ENCODE results near the gene ZNHIT1. TPM values are rescaled to one million over a fixed set of nuclear protein-coding genes. Genes with fewer than 3 reads are reported as not detected.
A peak's percentile ranks its signal among the peaks of the same experiment; 100 is the strongest.

ZNHIT1 gene
- total and polyA plus RNA-seq, 4 experiments from 2014 or later: 44.6 to 83.5 (median 53.5) TPM

GRCh38 chr7:101241015-101241363, 23.0 kb downstream of the ZNHIT1 start:
- peaks cover 24% of the 10 kb centered on the region for H3K4me1 ChIP-seq (ENCODE audit: insufficient read depth, low read length)
- no peaks in the 10 kb centered on the region for H3K9me3 ChIP-seq (ENCODE audit: control insufficient read depth in 1 of 2, low read length in 2 of 2)
- H3K4me3 ChIP-seq (ENCODE audit: low read length in 2 of 2): no peak overlapping the region
- H3K27me3 ChIP-seq (ENCODE audit: insufficient read depth, low read length): no peaks in the 10 kb centered on the region
- Mint-ChIP-seq H3K27ac (peak overlapping the region in 1 of 7 donors; percentile 19), H3K4me3 (no peak overlapping the region), H3K36me3 (peaks cover 4 to 29% of the 10 kb centered on the region in 2 donors), H3K4me1 (peaks cover 10 to 41% (median 20%) of the 10 kb centered on the region in 4 donors), H3K9me3 (no peaks in the 10 kb centered on the region), H3K27me3 (no peaks in the 10 kb centered on the region)
- peaks cover 34% of the 10 kb centered on the region for H3K36me3 ChIP-seq (ENCODE audit: insufficient read depth, low read length)
- POLR2A ChIA-PET (ENCODE audit: partially characterized antibody): interaction anchor here (2.4 kb wide), 1 partner anchor 23 kb away, joined by 9 read pairs; the partner anchor contains the start of genes PLOD3 and ZNHIT1
- no peak for DNase-seq
- CTCF ChIA-PET (ENCODE audit: partially characterized antibody): interaction anchor here (0.8 to 5.8 kb wide), 4 partner anchors 23 to 63 kb away, joined by 3 to 105 read pairs (median 4); partner anchors contain the start of genes PLOD3 and ZNHIT1
- H3K27ac ChIP-seq (ENCODE audit: low read depth, low read length): no peak overlapping the region
- intact Hi-C loops (cut with micrococcal nuclease): no loop called here

GRCh38 chr7:101241443-101242349, 23.7 kb downstream of the ZNHIT1 start:
- Histone ChIP-seq H3K27ac (ENCODE audit: low read depth, low read length) (no peak overlapping the region), H3K27me3 (ENCODE audit: insufficient read depth, low read length) (no peaks in the 10 kb centered on the region), H3K4me1 (ENCODE audit: insufficient read depth, low read length) (peaks cover 24% of the 10 kb centered on the region), H3K9me3 (ENCODE audit: control insufficient read depth in 1 of 2, low read length in 2 of 2) (no peaks in the 10 kb centered on the region), H3K4me3 (ENCODE audit: low read length in 2 of 2) (no peak overlapping the region), H3K36me3 (ENCODE audit: insufficient read depth, low read length) (peaks cover 34% of the 10 kb centered on the region)
- DNase-seq: no peak
- intact Hi-C loops (cut with micrococcal nuclease): no loop called here
- Mint-ChIP-seq H3K4me1 (peaks cover 10 to 41% (median 20%) of the 10 kb centered on the region in 4 donors), H3K27me3 (no peaks in the 10 kb centered on the region), H3K4me3 (no peak overlapping the region), H3K9me3 (no peaks in the 10 kb centered on the region), H3K27ac (peak overlapping the region in 1 of 7 donors; percentile 35), H3K36me3 (peaks cover 4 to 25% of the 10 kb centered on the region in 2 donors)
- ChIA-PET CTCF (ENCODE audit: partially characterized antibody) (interaction anchor here (0.8 to 5.8 kb wide), 6 partner anchors 17 to 98 kb away, joined by 3 to 105 read pairs (median 6); partner anchors contain the start of genes PLOD3 and ZNHIT1), POLR2A (ENCODE audit: partially characterized antibody) (interaction anchor here (0.7 to 2.4 kb wide), 3 partner anchors 24 to 978 kb away, joined by 4 to 9 read pairs (median 4); partner anchors contain the start of genes PLOD3 and ZNHIT1)

- Histone ChIP-seq H3K4me1 (ENCODE audit: insufficient read depth, low read length) (peaks cover 24% of the 10 kb centered on the region), H3K36me3 (ENCODE audit: insufficient read depth, low read length) (peaks cover 19% of the 10 kb centered on the region), H3K9me3 (ENCODE audit: control insufficient read depth in 1 of 2, low read length in 2 of 2) (no peaks in the 10 kb centered on the region), H3K4me3 (ENCODE audit: low read length in 2 of 2) (peak overlapping the region; percentile 95 to 100), H3K27me3 (ENCODE audit: insufficient read depth, low read length) (no peaks in the 10 kb centered on the region), H3K27ac (ENCODE audit: low read depth, low read length) (peak overlapping the region; percentile 85)
- Mint-ChIP-seq H3K36me3 (peaks cover 4 to 28% of the 10 kb centered on the region in 2 donors), H3K27me3 (no peaks in the 10 kb centered on the region), H3K4me1 (peaks cover 14 to 50% (median 24%) of the 10 kb centered on the region in 4 donors), H3K4me3 (peak overlapping the region; percentile 93 to 99 (median 97)), H3K27ac (peak overlapping the region; percentile 89 to 99 (median 97)), H3K9me3 (no peaks in the 10 kb centered on the region)
- no peak for DNase-seq
- ChIA-PET POLR2A (ENCODE audit: partially characterized antibody) (interaction anchor here (0.7 to 4.0 kb wide), 17 partner anchors 9 to 815 kb away, joined by 3 to 102 read pairs (median 6); partner anchors contain the start of genes PLOD3, POP7, SRRT and TRIM56), CTCF (ENCODE audit: partially characterized antibody) (interaction anchor here (0.9 to 5.8 kb wide), 27 partner anchors 9 to 354 kb away, joined by 3 to 105 read pairs (median 5); partner anchors contain the start of genes PLOD3, UFSP1 and ZNHIT1)
- intact Hi-C loops (cut with micrococcal nuclease): loop anchor here (1.0 to 2.0 kb wide), 6 partner anchors 8 to 355 kb away; partner anchors contain the start of genes IFT22, UFSP1 and ZNHIT1
These were observed 25.8 kb downstream of the ZNHIT1 start for GRCh38 chr7:101243646-101244374.

DNA sequence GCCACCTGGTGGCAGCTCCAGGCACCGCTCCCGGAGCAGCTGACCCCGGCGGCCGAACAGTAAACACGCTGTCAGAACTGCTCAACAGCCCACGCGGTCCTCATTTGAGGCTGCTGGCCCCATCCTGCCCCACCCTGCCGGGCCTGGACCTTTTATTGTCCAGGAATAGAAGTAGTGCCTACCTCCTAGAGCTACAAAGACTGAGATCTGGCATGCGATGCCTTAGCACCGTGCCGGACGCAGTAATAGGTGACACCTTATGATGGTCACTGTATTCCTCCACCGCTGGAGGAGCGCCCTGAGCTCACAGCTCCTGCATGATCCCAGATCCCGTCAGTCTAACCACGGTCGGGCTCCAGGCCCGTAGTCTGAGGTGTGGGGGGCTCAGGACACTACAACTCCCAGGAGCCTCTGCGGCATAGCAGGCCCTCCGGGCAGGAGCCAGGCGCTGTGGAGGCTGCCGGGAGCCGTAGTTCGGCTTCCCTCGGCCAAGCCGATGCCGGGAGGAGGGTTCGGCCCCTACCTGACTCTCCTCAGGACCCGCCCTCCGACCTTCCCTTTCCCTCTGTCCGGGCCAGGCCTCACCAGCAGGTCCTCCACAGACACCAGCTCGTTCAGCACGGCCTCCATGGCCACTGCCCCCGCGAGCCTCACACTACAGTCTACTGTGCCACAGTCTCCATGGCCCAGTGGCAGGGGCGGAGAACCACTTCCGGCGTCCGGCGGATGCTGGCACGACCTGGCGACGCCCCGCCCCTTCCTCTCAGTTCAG, 26.6 kb downstream of the ZNHIT1 start, which contains the start of gene FIS1:
TSS of gene FIS1 (minus strand) at position 707 of the 772 bp plus-strand sequence. CDS start at position 630, 77 bp downstream.
- Mint-ChIP-seq H3K36me3 (peaks cover 4 to 30% of the 10 kb centered on the region in 2 donors), H3K4me3 (peak within 1 kb of the TSS; percentile 93 to 99 (median 97)), H3K27ac (peak within 1 kb of the TSS; percentile 93 to 99 (median 97)), H3K27me3 (no peaks in the 10 kb centered on the region), H3K4me1 (peaks cover 14 to 50% (median 24%) of the 10 kb centered on the region in 4 donors), H3K9me3 (no peaks in the 10 kb centered on the region)
- Histone ChIP-seq H3K36me3 (ENCODE audit: insufficient read depth, low read length) (peaks cover 16% of the 10 kb centered on the region), H3K27me3 (ENCODE audit: insufficient read depth, low read length) (no peaks in the 10 kb centered on the region), H3K4me1 (ENCODE audit: insufficient read depth, low read length) (peaks cover 24% of the 10 kb centered on the region), H3K4me3 (ENCODE audit: low read length in 2 of 2) (peak within 1 kb of the TSS; percentile 95 to 100), H3K9me3 (ENCODE audit: control insufficient read depth in 1 of 2, low read length in 2 of 2) (no peaks in the 10 kb centered on the region), H3K27ac (ENCODE audit: low read depth, low read length) (peak within 1 kb of the TSS; percentile 85)
- peak; percentile 91 to 96 (median 93) for DNase-seq
- CTCF ChIA-PET (ENCODE audit: partially characterized antibody): interaction anchor here (0.9 to 5.8 kb wide), 27 partner anchors 9 to 355 kb away, joined by 3 to 105 read pairs (median 5); partner anchors contain the start of genes PLOD3, UFSP1 and ZNHIT1
- POLR2A ChIA-PET (ENCODE audit: partially characterized antibody): interaction anchor here (0.7 to 4.0 kb wide), 20 partner anchors 9 to 816 kb away, joined by 3 to 102 read pairs (median 6); partner anchors contain the start of genes IFT22, PLOD3, POP7 and SRRT
- intact Hi-C loops (cut with micrococcal nuclease): loop anchor here (1.0 to 2.0 kb wide), 6 partner anchors 8 to 356 kb away; partner anchors contain the start of genes IFT22, UFSP1 and ZNHIT1

DNA sequence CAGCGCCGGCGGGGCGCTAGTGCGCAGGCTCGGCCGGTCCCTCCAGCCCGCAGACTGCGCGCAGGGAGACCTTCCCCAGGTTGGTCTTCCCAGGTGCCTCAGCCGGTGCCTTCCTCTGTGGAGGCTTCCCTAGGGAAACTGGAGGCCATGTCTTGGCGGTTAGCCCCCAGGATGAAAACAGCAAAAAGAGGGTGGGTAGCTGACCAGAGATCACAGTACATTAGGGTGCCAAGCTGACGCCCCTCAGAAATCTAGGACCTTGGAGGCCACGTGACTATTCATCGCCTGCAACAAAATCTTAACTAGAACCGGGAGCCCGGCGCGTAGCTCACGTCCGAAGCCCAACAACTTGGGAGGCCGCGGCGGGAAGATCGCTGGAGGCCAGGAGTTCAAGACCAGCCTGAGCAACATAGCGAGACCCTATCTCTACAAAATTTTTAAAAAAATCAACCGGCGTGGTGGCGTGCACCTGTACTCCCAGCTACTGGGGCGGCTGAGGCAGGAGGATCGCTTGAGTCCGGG, 27.2 kb downstream of the ZNHIT1 start:
- Mint-ChIP-seq H3K27me3 (no peaks in the 10 kb centered on the region), H3K36me3 (peaks cover 7 to 32% of the 10 kb centered on the region in 2 donors), H3K4me3 (peak overlapping the region; percentile 93 to 99 (median 97)), H3K27ac (peak overlapping the region; percentile 93 to 99 (median 97)), H3K9me3 (no peaks in the 10 kb centered on the region), H3K4me1 (peaks cover 16 to 56% (median 28%) of the 10 kb centered on the region in 4 donors)
- Histone ChIP-seq H3K36me3 (ENCODE audit: insufficient read depth, low read length) (peaks cover 9% of the 10 kb centered on the region), H3K27me3 (ENCODE audit: insufficient read depth, low read length) (no peaks in the 10 kb centered on the region), H3K4me3 (ENCODE audit: low read length in 2 of 2) (peak overlapping the region; percentile 95 to 100), H3K4me1 (ENCODE audit: insufficient read depth, low read length) (peaks cover 27% of the 10 kb centered on the region), H3K9me3 (ENCODE audit: control insufficient read depth in 1 of 2, low read length in 2 of 2) (no peaks in the 10 kb centered on the region), H3K27ac (ENCODE audit: low read depth, low read length) (peak overlapping the region; percentile 85)
- DNase-seq: no peak
- ChIA-PET CTCF (ENCODE audit: partially characterized antibody) (interaction anchor here (1.0 to 5.8 kb wide), 16 partner anchors 9 to 356 kb away, joined by 3 to 105 read pairs (median 7); partner anchors contain the start of genes PLOD3, UFSP1 and ZNHIT1), POLR2A (ENCODE audit: partially characterized antibody) (interaction anchor here (0.6 to 4.0 kb wide), 14 partner anchors 8 to 817 kb away, joined by 3 to 102 read pairs (median 4); partner anchors contain the start of genes IFT22, PLOD3, POP7 and SRRT)
- intact Hi-C loops (cut with micrococcal nuclease): loop anchor here (2.0 kb wide), 3 partner anchors 38 to 356 kb away; partner anchors contain the start of genes IFT22 and UFSP1

Measured in CD4-positive, alpha-beta memory T cell (primary cell).